ENCODE results near the gene ITCH.
"Not testable (repeated sequence)": the region's sequence is repeated elsewhere in the genome, so short reads cannot be mapped to it uniquely, and the experiment has no call there.

The ITCH gene

GRCh38 chr20:34367911-34368310, 4.8 kb downstream of the ITCH start:
- not testable (repeated sequence) for H3K4me1 ChIP-seq (ENCODE audit: control insufficient read depth, insufficient read depth, low read length); H3K4me3 ChIP-seq (ENCODE audit: low read length); H3K9ac ChIP-seq (ENCODE audit: low read depth, low read length); H3K27me3 ChIP-seq (ENCODE audit: control insufficient read depth, insufficient read depth, low read length); H3K4me2 ChIP-seq (ENCODE audit: low read length); H3K9me3 ChIP-seq (replicated peaks; ENCODE audit: low read length)
- H3K36me3 ChIP-seq (ENCODE audit: insufficient read depth, low read length) = peaks cover 33% of the 10 kb centered on the region

GRCh38 chr20:34368547-34368946, 5.5 kb downstream of the ITCH start:
- H3K4me3 ChIP-seq (ENCODE audit: low read length) = no peak overlapping the region

GRCh38 chr20:34369265-34369664, 6.2 kb downstream of the ITCH start:
- Histone ChIP-seq H3K9me3 (replicated peaks; ENCODE audit: low read length) (no peaks in the 10 kb centered on the region), H3K27me3 (ENCODE audit: control insufficient read depth, insufficient read depth, low read length) (no peaks in the 10 kb centered on the region), H3K4me1 (ENCODE audit: control insufficient read depth, insufficient read depth, low read length) (peaks cover 6% of the 10 kb centered on the region), H3K4me2 (ENCODE audit: low read length) (no peak overlapping the region), H3K4me3 (ENCODE audit: low read length) (no peak overlapping the region), H3K9ac (ENCODE audit: low read depth, low read length) (no peak overlapping the region), H3K36me3 (ENCODE audit: insufficient read depth, low read length) (peaks cover 41% of the 10 kb centered on the region)

More at GRCh38 chr20:34368547-34368946, 5.5 kb downstream of the ITCH start:
- no peak overlapping the region for H3K4me2 ChIP-seq (ENCODE audit: low read length)
- H3K9me3 ChIP-seq (replicated peaks; ENCODE audit: low read length) = no peaks in the 10 kb centered on the region
- peaks cover 6% of the 10 kb centered on the region for H3K4me1 ChIP-seq (ENCODE audit: control insufficient read depth, insufficient read depth, low read length)
- H3K9ac ChIP-seq (ENCODE audit: low read depth, low read length) = no peak overlapping the region
- H3K27me3 ChIP-seq (ENCODE audit: control insufficient read depth, insufficient read depth, low read length) = no peaks in the 10 kb centered on the region
- H3K36me3 ChIP-seq (ENCODE audit: insufficient read depth, low read length) = peaks cover 36% of the 10 kb centered on the region

- H3K36me3 ChIP-seq (ENCODE audit: insufficient read depth, low read length) = peaks cover 44% of the 10 kb centered on the region
- peaks cover 6% of the 10 kb centered on the region for H3K4me1 ChIP-seq (ENCODE audit: control insufficient read depth, insufficient read depth, low read length)
- no peak overlapping the region for H3K4me2 ChIP-seq (ENCODE audit: low read length)
These were observed 7.0 kb downstream of the ITCH start for GRCh38 chr20:34370062-34370461.

GRCh38 chr20:34373445-34373844, 10.4 kb downstream of the ITCH start:
- Histone ChIP-seq H3K27me3 (ENCODE audit: control insufficient read depth, insufficient read depth, low read length) (no peaks in the 10 kb centered on the region), H3K9ac (ENCODE audit: low read depth, low read length) (no peak overlapping the region), H3K9me3 (replicated peaks; ENCODE audit: low read length) (no peaks in the 10 kb centered on the region), H3K4me1 (ENCODE audit: control insufficient read depth, insufficient read depth, low read length) (no peaks in the 10 kb centered on the region), H3K36me3 (ENCODE audit: insufficient read depth, low read length) (peaks cover 52% of the 10 kb centered on the region), H3K4me2 (ENCODE audit: low read length) (no peak overlapping the region), H3K4me3 (ENCODE audit: low read length) (no peak overlapping the region)

More at GRCh38 chr20:34370062-34370461, 7.0 kb downstream of the ITCH start:
- Histone ChIP-seq H3K9ac (ENCODE audit: low read depth, low read length) (no peak overlapping the region), H3K27me3 (ENCODE audit: control insufficient read depth, insufficient read depth, low read length) (no peaks in the 10 kb centered on the region), H3K4me3 (ENCODE audit: low read length) (no peak overlapping the region), H3K9me3 (replicated peaks; ENCODE audit: low read length) (no peaks in the 10 kb centered on the region)

GRCh38 chr20:34374209-34374760, 11.2 kb downstream of the ITCH start:
- H3K9ac ChIP-seq (ENCODE audit: low read depth, low read length) = no peak overlapping the region
- no peak overlapping the region for H3K4me3 ChIP-seq (ENCODE audit: low read length)
- no peak overlapping the region for H3K4me2 ChIP-seq (ENCODE audit: low read length)
- no peaks in the 10 kb centered on the region for H3K27me3 ChIP-seq (ENCODE audit: control insufficient read depth, insufficient read depth, low read length)
- H3K9me3 ChIP-seq (replicated peaks; ENCODE audit: low read length) = no peaks in the 10 kb centered on the region
- H3K4me1 ChIP-seq (ENCODE audit: control insufficient read depth, insufficient read depth, low read length) = no peaks in the 10 kb centered on the region
- peaks cover 51% of the 10 kb centered on the region for H3K36me3 ChIP-seq (ENCODE audit: insufficient read depth, low read length)

GRCh38 chr20:34375977-34376430, 12.9 kb downstream of the ITCH start:
- Histone ChIP-seq H3K4me2 (ENCODE audit: low read length) (no peak overlapping the region), H3K36me3 (ENCODE audit: insufficient read depth, low read length) (peaks cover 45% of the 10 kb centered on the region), H3K9me3 (replicated peaks; ENCODE audit: low read length) (no peaks in the 10 kb centered on the region), H3K4me3 (ENCODE audit: low read length) (no peak overlapping the region), H3K9ac (ENCODE audit: low read depth, low read length) (no peak overlapping the region), H3K27me3 (ENCODE audit: control insufficient read depth, insufficient read depth, low read length) (no peaks in the 10 kb centered on the region), H3K4me1 (ENCODE audit: control insufficient read depth, insufficient read depth, low read length) (no peaks in the 10 kb centered on the region)

GRCh38 chr20:34377072-34377847, 14.2 kb downstream of the ITCH start:
- Histone ChIP-seq H3K4me1 (ENCODE audit: control insufficient read depth, insufficient read depth, low read length) (no peaks in the 10 kb centered on the region), H3K9me3 (replicated peaks; ENCODE audit: low read length) (no peaks in the 10 kb centered on the region), H3K9ac (ENCODE audit: low read depth, low read length) (no peak overlapping the region), H3K4me3 (ENCODE audit: low read length) (no peak overlapping the region), H3K27me3 (ENCODE audit: control insufficient read depth, insufficient read depth, low read length) (no peaks in the 10 kb centered on the region), H3K36me3 (ENCODE audit: insufficient read depth, low read length) (peaks cover 47% of the 10 kb centered on the region), H3K4me2 (ENCODE audit: low read length) (no peak overlapping the region)

GRCh38 chr20:34382174-34382573, 19.1 kb downstream of the ITCH start:
- no peak overlapping the region for H3K4me3 ChIP-seq (ENCODE audit: low read length)
- H3K9ac ChIP-seq (ENCODE audit: low read depth, low read length) = no peak overlapping the region
- peaks cover 29% of the 10 kb centered on the region for H3K36me3 ChIP-seq (ENCODE audit: insufficient read depth, low read length)
- H3K27me3 ChIP-seq (ENCODE audit: control insufficient read depth, insufficient read depth, low read length) = no peaks in the 10 kb centered on the region
- H3K9me3 ChIP-seq (replicated peaks; ENCODE audit: low read length) = no peaks in the 10 kb centered on the region
- peaks cover 17% of the 10 kb centered on the region for H3K4me1 ChIP-seq (ENCODE audit: control insufficient read depth, insufficient read depth, low read length)
- no peak overlapping the region for H3K4me2 ChIP-seq (ENCODE audit: low read length)

- Histone ChIP-seq H3K36me3 (ENCODE audit: insufficient read depth, low read length) (peaks cover 22% of the 10 kb centered on the region), H3K4me1 (ENCODE audit: control insufficient read depth, insufficient read depth, low read length) (peaks cover 17% of the 10 kb centered on the region)
- H3K27me3 ChIP-seq (ENCODE audit: control insufficient read depth, insufficient read depth, low read length); H3K9ac ChIP-seq (ENCODE audit: low read depth, low read length); H3K4me2 ChIP-seq (ENCODE audit: low read length); H3K4me3 ChIP-seq (ENCODE audit: low read length); H3K9me3 ChIP-seq (replicated peaks; ENCODE audit: low read length): not testable (repeated sequence)
These were observed 19.9 kb downstream of the ITCH start for GRCh38 chr20:34382877-34383455.

GRCh38 chr20:34385464-34385863, 22.4 kb downstream of the ITCH start:
- H3K4me1 ChIP-seq (ENCODE audit: control insufficient read depth, insufficient read depth, low read length) = peaks cover 39% of the 10 kb centered on the region
- H3K36me3 ChIP-seq (ENCODE audit: insufficient read depth, low read length) = peaks cover 24% of the 10 kb centered on the region

More at GRCh38 chr20:34385464-34385863, 22.4 kb downstream of the ITCH start:
- Histone ChIP-seq H3K4me2 (ENCODE audit: low read length) (no peak overlapping the region), H3K9ac (ENCODE audit: low read depth, low read length) (no peak overlapping the region), H3K27me3 (ENCODE audit: control insufficient read depth, insufficient read depth, low read length) (no peaks in the 10 kb centered on the region), H3K4me3 (ENCODE audit: low read length) (no peak overlapping the region), H3K9me3 (replicated peaks; ENCODE audit: low read length) (no peaks in the 10 kb centered on the region)
